Kidney epithelial cell (primary cell): Measurements from ENCODE around the gene SUV39H1. TPM values are rescaled to one million over a fixed set of nuclear protein-coding genes. Genes with fewer than 3 reads are reported as not detected.
A peak's percentile ranks its signal among the peaks of the same experiment; 100 is the strongest.
"Not testable (repeated sequence)": the region's sequence is repeated elsewhere in the genome, so short reads cannot be mapped to it uniquely, and the experiment has no call there.

ENCODE experiments used
- DNase-seq: peaks from one replicate; pipeline ENCODE4 v3.0.0-alpha.2; 2010; ENCODE audit warnings: low read depth
- H3K27me3 ChIP-seq: 2 replicates; pipeline ENCODE4 v1.6.0; 2011; ENCODE audit warnings: low read length; ENCODE audit not compliant: control insufficient read depth, insufficient read depth
- H3K36me3 ChIP-seq: 2 replicates; pipeline ENCODE4 v1.5.1; 2011; ENCODE audit warnings: low read length; ENCODE audit not compliant: control insufficient read depth, insufficient read depth
- H3K4me3 ChIP-seq: 2 replicates; pipeline ENCODE4 v1.5.1; 2011; ENCODE audit warnings: low read depth, mild to moderate bottlenecking, control low read depth, low read length
- total RNA-seq: library from RNA; depleted of rRNA; stranded (reverse); fragments of >200 nt; gene quantifications from 2 replicates; pipeline ENCODE4 v1.2.3, GENCODE V29; 2015
- TF ChIP-seq, protein P1 (sequence below): IDR thresholded peaks from 2 replicates; pipeline ENCODE4 v1.5.1; 2011; ENCODE audit warnings: mild to moderate bottlenecking, moderate library complexity, low read length, control low read depth, inconsistent platforms; ENCODE audit not compliant: insufficient read depth, poor library complexity, severe bottlenecking

SUV39H1 gene
- total RNA-seq, 1 donor from 2014 or later = 7.6 TPM

DNA sequence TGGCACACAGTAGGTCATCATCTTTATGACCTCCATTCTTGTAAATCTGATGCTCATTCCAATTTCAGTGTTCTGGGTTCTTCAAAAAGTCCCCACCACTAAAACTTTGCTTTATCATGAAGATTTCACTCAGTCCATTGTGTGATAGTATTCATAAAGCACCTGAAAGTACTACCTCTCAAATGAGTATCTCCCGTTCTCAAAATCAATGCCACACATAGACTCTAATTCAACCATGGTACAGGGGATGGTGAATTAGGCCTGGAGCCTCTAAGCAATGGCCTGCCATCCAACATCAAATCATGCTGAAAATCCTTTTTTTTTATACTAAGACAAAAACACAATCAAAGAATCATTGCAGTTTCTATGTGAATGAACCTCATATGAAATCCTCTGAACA is 32.4 kb upstream of the SUV39H1 start:
- DNase-seq = no peak
- TF ChIP-seq, protein P1, sequence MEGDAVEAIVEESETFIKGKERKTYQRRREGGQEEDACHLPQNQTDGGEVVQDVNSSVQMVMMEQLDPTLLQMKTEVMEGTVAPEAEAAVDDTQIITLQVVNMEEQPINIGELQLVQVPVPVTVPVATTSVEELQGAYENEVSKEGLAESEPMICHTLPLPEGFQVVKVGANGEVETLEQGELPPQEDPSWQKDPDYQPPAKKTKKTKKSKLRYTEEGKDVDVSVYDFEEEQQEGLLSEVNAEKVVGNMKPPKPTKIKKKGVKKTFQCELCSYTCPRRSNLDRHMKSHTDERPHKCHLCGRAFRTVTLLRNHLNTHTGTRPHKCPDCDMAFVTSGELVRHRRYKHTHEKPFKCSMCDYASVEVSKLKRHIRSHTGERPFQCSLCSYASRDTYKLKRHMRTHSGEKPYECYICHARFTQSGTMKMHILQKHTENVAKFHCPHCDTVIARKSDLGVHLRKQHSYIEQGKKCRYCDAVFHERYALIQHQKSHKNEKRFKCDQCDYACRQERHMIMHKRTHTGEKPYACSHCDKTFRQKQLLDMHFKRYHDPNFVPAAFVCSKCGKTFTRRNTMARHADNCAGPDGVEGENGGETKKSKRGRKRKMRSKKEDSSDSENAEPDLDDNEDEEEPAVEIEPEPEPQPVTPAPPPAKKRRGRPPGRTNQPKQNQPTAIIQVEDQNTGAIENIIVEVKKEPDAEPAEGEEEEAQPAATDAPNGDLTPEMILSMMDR = no peak
- Histone ChIP-seq H3K27me3 (no peaks in the 10 kb centered on the region), H3K4me3 (no peak overlapping the region), H3K36me3 (no peaks in the 10 kb centered on the region)

DNA sequence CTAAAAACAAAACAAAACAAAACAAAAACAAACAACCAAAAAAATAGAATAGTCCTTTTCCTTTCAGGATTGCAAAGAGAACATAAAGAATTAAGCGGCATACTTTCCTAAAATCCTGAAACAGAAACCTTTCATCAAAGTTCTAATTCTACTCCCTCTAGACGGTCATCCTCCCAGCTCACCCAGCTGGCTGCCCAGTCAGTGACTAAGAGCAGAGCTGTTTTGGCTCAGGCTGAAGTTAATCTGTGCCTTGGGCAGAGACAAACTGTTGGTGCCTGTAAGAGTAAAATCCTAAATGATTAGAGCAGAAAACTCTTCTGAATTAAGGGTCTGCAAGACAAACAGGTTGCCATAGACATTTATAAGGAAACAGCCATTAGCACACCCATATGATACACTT is 30.5 kb upstream of the SUV39H1 start:
- Histone ChIP-seq H3K36me3 (no peaks in the 10 kb centered on the region), H3K4me3 (no peak overlapping the region), H3K27me3 (no peaks in the 10 kb centered on the region)
- no peak for DNase-seq
- TF ChIP-seq, protein P1 = no peak

DNA sequence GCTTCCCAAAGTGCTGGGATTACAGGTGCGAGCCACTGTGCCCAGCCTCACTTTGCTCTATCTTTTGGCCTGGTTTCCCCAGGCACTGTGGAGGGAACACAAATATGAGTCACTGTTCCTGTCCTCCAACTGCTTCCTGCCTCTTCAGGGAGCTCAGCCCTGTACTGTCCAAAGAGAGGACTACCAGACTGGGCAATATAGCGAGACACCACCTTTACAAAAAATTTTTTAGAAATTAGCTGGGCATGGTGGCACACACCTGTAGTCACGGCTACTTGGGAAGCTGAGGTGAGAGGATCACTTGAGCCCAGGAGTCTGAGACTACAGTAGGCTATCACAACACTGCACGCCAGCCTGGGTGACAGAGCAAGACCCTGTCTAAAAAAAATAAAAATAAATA is 29.9 kb upstream of the SUV39H1 start:
- H3K36me3 ChIP-seq = no peaks in the 10 kb centered on the region
- DNase-seq = no peak
- H3K27me3 ChIP-seq = no peaks in the 10 kb centered on the region
- TF ChIP-seq, protein P1 = no peak
- no peak overlapping the region for H3K4me3 ChIP-seq

DNA sequence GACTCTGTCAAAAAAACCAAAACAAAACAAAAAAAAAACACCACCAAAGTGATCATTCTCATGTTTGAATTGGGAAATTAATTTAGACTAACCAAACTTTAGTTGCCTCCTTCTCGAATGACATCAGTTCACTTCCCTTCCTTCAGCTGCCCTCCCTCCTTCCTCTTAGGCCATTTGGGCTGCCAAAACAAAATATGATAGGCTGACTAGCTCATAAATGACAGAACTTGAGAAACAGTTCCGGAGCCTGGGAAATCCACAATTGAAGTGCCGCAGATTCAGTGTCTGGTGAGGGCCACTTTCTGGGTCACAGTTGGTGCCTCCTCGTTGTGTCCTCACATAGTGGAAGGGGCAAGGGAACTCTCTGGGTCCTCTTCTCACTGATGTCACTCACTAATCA is 29.0 kb upstream of the SUV39H1 start:
- no peaks in the 10 kb centered on the region for H3K36me3 ChIP-seq
- TF ChIP-seq, protein P1 = no peak
- no peak for DNase-seq
- H3K4me3 ChIP-seq = no peak overlapping the region
- H3K27me3 ChIP-seq = no peaks in the 10 kb centered on the region

DNA sequence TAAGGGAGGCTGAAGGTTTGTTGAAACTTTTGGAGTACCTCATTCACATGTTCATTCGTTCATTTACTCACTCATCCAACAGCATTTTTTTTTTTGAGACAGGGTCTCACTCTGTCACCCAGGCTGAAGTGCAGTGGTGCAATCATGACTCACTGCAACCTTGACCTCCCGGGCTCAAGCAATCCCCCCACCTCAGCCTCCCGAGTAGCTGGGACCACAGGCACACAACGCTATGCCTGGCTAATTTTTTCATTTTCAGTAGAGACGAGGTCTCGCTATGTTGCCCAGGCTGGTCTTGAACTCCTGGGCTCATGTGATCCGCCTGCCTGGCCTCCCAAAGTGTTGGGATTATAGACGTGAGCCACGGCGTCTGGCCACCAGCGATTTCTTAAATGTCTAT is 28.3 kb upstream of the SUV39H1 start:
- H3K4me3 ChIP-seq, H3K27me3 ChIP-seq, H3K36me3 ChIP-seq, DNase-seq: not testable (repeated sequence)

DNA sequence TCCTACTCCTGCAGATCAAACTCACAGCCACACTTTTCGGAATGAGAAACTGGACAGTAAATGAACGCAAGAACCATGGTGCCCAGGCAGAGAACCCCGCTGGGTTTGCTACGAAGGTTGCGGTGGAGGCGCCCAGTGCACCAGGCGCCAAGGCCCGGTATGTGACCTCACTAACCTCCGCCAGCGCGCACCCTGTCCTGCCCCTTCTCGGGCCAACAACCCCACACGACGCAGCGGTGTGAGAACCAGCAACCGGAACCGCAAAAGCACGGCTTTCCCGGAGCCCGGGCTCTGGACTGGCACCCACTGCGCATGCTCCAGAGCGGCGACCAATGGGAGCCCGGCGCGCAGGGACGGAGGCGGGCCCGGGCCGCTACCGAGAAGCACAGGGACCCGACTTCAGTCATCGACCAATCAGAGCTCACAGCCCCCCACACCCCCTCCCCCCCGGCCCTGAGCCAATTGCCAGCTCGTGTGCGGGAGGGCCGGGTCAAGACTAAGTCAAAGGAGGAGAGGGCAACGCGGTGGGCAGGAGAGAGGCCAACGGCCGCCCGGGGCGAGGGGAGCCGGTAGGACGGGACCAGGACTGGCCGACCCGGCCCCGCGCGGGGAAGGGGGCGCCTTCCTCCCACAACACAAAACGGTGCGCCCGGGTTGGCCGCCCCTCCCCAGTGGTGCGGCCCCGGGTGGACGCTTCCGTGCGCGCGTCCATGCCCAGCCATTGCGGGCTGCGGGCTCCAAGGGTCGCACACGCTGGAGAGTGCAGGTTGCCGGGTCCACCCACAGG is 20.2 kb upstream of the SUV39H1 start:
- TF ChIP-seq, protein P1 = no peak
- H3K27me3 ChIP-seq = no peaks in the 10 kb centered on the region
- H3K4me3 ChIP-seq = peak overlapping the region; percentile 69
- DNase-seq = peak; percentile 42
- no peaks in the 10 kb centered on the region for H3K36me3 ChIP-seq
